Dermis lymphatic vessel endothelial cell (primary cell): ENCODE results near the gene KRR1. TPM values are rescaled to one million over a fixed set of nuclear protein-coding genes. Genes with fewer than 3 reads are reported as not detected.

Source experiments
- total RNA-seq: library from RNA; depleted of rRNA; stranded (reverse); fragments of >200 nt; gene quantifications from 2 replicates; pipeline ENCODE4 v1.2.1, GENCODE V29; 2014

KRR1 gene
- 23.3 and 32.5 TPM in 2 replicates for total RNA-seq

DNA sequence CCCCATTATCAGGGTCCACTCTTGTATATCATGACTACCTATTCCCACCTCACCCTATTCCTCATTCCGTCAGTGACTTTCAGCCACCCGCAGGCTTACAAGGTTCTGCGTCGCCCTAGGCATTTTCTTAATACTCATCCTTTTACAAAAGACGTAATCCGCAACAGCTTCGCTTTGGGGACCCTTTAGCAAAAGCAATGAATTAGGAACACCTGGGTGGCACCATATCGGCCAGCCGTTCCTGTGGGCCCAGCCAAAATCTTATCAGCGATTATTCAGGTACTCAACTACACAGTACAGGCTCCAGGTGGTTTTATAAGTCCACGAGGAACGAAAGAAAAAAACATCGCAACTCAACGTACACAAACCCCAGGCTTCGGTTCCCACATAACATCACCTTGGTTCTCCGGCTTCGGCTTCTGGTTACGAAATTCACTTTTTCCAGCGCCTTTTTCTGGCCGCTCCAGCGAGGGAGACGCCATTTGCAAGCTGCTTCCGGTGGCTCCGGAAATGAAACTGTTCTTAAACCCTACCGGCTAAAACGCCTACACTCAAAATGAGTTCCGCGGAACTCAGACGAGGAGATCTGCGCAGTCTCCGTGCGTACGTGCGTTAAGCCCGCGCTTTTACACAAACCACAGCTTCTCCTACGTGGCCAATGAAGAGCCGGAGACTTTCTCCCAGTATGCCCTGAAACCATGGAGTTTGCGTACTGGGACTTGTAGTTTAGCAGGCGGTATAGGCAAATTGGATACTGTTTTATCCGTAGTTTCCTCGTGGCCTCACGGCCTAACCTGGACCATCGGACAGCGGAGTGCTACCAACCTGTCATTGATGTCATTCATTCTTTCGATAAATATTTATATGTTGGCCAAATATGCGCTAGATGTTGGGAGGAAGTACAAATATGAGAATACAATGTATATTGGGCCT, at the start of gene KRR1:
TSS of gene KRR1 (minus strand) at position 494 of the 933 bp plus-strand sequence. CDS start at position 482, 12 bp downstream.

DNA sequence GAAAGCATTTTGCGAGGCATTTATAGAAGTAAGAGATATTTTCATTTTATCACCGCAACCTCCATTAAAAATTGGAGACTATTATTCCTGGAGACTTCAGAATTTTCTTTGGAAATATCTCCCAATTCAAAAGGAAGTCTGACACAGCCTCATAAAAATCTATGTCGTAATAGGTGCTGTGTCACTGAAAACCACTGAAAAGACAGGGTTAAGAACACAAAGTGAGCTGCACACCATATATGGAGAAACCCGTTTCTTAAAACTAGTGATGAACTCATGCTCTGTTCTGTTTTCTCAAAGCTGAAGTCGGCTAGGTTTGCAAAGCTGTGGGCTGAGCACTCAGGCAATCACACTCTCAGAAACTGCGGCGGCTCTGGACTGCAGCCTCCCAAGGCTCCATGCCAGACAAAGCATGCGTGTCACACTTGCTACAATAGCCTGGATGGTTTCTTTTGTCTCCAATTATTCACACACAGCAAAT, 30.9 kb downstream of the KRR1 start, which contains the start of gene GLIPR1:
TSS of gene GLIPR1 (plus strand) at position 287 of the 481 bp plus-strand sequence. CDS start at position 413, 126 bp downstream.

Other genes with a start within 250 kb of the KRR1 start
- 0.09 and 0.11 TPM in 2 replicates for gene CAPS2, start 181.3 kb downstream of the KRR1 start, total RNA-seq
- not detected in 2 replicates for gene GLIPR1L1, start 176.9 kb downstream of the KRR1 start, total RNA-seq
- under 0.01 and 0.09 TPM in 2 replicates for gene GLIPR1L2, start 120.5 kb downstream of the KRR1 start, total RNA-seq
- gene GLIPR1, start 30.9 kb downstream of the KRR1 start, total RNA-seq, result 2.1 and 2.3 TPM in 2 replicates